Measurements from ENCODE around the gene ZBTB7A.

DNA sequence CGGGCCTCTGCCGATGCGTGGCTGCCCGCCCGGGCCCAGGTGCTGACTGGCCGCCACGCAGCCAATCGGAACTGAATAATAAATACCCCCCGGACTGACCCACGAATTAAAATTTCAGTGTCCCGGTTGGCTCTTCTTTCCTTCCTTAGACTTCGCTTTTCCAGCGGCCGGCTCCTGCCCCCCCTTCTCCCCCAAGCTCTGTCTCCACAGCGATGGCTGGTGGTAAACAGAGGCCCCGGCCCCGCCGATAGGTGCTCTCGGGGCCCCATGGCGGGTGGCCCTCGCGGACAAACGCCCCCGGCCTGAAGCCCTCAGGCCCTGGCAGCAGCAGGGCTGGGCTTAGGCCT, 2.6 kb downstream of the ZBTB7A start:
- TF ChIP-seq, protein P1, sequence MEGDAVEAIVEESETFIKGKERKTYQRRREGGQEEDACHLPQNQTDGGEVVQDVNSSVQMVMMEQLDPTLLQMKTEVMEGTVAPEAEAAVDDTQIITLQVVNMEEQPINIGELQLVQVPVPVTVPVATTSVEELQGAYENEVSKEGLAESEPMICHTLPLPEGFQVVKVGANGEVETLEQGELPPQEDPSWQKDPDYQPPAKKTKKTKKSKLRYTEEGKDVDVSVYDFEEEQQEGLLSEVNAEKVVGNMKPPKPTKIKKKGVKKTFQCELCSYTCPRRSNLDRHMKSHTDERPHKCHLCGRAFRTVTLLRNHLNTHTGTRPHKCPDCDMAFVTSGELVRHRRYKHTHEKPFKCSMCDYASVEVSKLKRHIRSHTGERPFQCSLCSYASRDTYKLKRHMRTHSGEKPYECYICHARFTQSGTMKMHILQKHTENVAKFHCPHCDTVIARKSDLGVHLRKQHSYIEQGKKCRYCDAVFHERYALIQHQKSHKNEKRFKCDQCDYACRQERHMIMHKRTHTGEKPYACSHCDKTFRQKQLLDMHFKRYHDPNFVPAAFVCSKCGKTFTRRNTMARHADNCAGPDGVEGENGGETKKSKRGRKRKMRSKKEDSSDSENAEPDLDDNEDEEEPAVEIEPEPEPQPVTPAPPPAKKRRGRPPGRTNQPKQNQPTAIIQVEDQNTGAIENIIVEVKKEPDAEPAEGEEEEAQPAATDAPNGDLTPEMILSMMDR (IDR thresholded peaks at IDR 0.05): no peak
- no peak for TF ChIP-seq POLR2A (IDR thresholded peaks at IDR 0.05)
